OCI-LY1 (cell line): ENCODE results near the gene GRAMD1A.

ENCODE experiments used
- H2AFZ ChIP-seq: fragments of 200-600 bp; sonication (generic), shearing (Covaris generic); 2 replicates; pipeline ENCODE4 v1.6.0; 2014; ENCODE audit warnings: antibody characterized with exemption, mild to moderate bottlenecking, low read length
- H3F3A ChIP-seq: fragments of 200-600 bp; sonication (generic), shearing (Covaris generic); 2 replicates; pipeline ENCODE4 v1.6.0; 2014; ENCODE audit warnings: mild to moderate bottlenecking, antibody characterized with exemption, low read length, moderate library complexity; ENCODE audit not compliant: insufficient read depth
- H3K27ac ChIP-seq: fragments of 200-600 bp; sonication (generic); 2 replicates; pipeline ENCODE4 v1.5.1; 2014; ENCODE audit warnings: low read length, mixed run types, mild to moderate bottlenecking, low read depth; ENCODE audit not compliant: poor library complexity, severe bottlenecking
- H3K27me3 ChIP-seq: fragments of 200-600 bp; sonication (generic); 2 replicates; pipeline ENCODE4 v1.6.0; 2014; ENCODE audit warnings: antibody characterized with exemption, mild to moderate bottlenecking, low read length, moderate library complexity; ENCODE audit not compliant: insufficient read depth
- H3K36me3 ChIP-seq: fragments of 200-600 bp; sonication (generic); 2 replicates; pipeline ENCODE4 v1.6.1; 2014; ENCODE audit warnings: mild to moderate bottlenecking, antibody characterized with exemption, low read length, moderate library complexity, mixed read lengths; ENCODE audit not compliant: insufficient read depth
- H3K4me1 ChIP-seq: fragments of 200-600 bp; sonication (generic); 2 replicates; pipeline ENCODE4 v1.5.1; 2014; ENCODE audit warnings: mild to moderate bottlenecking, low read length, moderate library complexity; ENCODE audit not compliant: insufficient read depth, severe bottlenecking
- H3K4me2 ChIP-seq: fragments of 200-600 bp; sonication (generic), shearing (Covaris generic); 2 replicates; pipeline ENCODE4 v1.6.1; 2014; ENCODE audit warnings: low read length
- H3K4me3 ChIP-seq: fragments of 200-600 bp; sonication (generic); 2 replicates; pipeline ENCODE4 v1.5.1; 2014; ENCODE audit warnings: low read length, low read depth, mild to moderate bottlenecking, mixed read lengths; ENCODE audit not compliant: poor library complexity, severe bottlenecking
- H3K79me2 ChIP-seq: fragments of 200-600 bp; shearing (Covaris generic); 2 replicates; pipeline ENCODE4 v1.6.1; 2016; ENCODE audit warnings: mixed run types, low read length, mixed read lengths; ENCODE audit not compliant: insufficient read depth
- H3K9ac ChIP-seq: fragments of 200-600 bp; sonication (generic), shearing (Covaris generic); 2 replicates; pipeline ENCODE4 v1.6.1; 2014; ENCODE audit warnings: mild to moderate bottlenecking, low read length, mixed read lengths
- H3K9me2 ChIP-seq: fragments of 200-600 bp; sonication (generic), shearing (Covaris generic); 2 replicates; pipeline ENCODE4 v1.6.1; 2014; ENCODE audit warnings: low read depth, mild to moderate bottlenecking, low read length, mixed read lengths
- H3K9me3 ChIP-seq: fragments of 200-600 bp; shearing (Covaris generic); 2 replicates; pipeline ENCODE4 v1.6.1; 2014; ENCODE audit warnings: low read length, mixed read lengths
- H4K20me1 ChIP-seq: fragments of 200-600 bp; sonication (generic), shearing (Covaris generic); 2 replicates; pipeline ENCODE4 v1.6.0; 2016; ENCODE audit warnings: mild to moderate bottlenecking, low read length; ENCODE audit not compliant: insufficient read depth
- CTCF ChIP-seq: fragments of 200-600 bp; sonication (generic), shearing (Covaris generic); IDR thresholded peaks from 2 replicates; pipeline ENCODE4 v1.5.1; 2017; ENCODE audit warnings: mild to moderate bottlenecking, antibody characterized with exemption, low read length, moderate library complexity, mixed read lengths
- EZH2 ChIP-seq: fragments of 200-600 bp; sonication (generic), shearing (Covaris generic); IDR thresholded peaks from 2 replicates; pipeline ENCODE4 v1.8.0; 2017; ENCODE audit warnings: borderline replicate concordance, mixed run types, mild to moderate bottlenecking, antibody characterized with exemption, low read length, moderate library complexity, mixed read lengths

Gene GRAMD1A

GRCh38 chr19:35029737-35030256 lies 29.7 kb downstream of the GRAMD1A start:
- H3K4me3 ChIP-seq: no peak overlapping the region
- H4K20me1 ChIP-seq: no peaks in the 10 kb centered on the region
- no peak for TF ChIP-seq CTCF
- no peaks in the 10 kb centered on the region for H3K79me2 ChIP-seq
- H3K4me1 ChIP-seq: no peaks in the 10 kb centered on the region
- no peak overlapping the region for H2AFZ ChIP-seq
- H3F3A ChIP-seq: no peaks in the 10 kb centered on the region
- peaks cover 35% of the 10 kb centered on the region for H3K36me3 ChIP-seq
- H3K27me3 ChIP-seq: peaks cover 11% of the 10 kb centered on the region
- no peaks in the 10 kb centered on the region for H3K9me3 ChIP-seq
- no peak overlapping the region for H3K9ac ChIP-seq
- H3K4me2 ChIP-seq: no peak overlapping the region
- H3K27ac ChIP-seq: no peak overlapping the region
- H3K9me2 ChIP-seq: no peaks in the 10 kb centered on the region

GRCh38 chr19:35030257-35031071 lies 30.3 kb downstream of the GRAMD1A start, which contains the start of gene SCN1B:
TSS of gene SCN1B (plus strand) at chr19:35030470. CDS start at chr19:35030821, 351 bp downstream.
- Histone ChIP-seq H3K9me3 (no peaks in the 10 kb centered on the region), H3K4me2 (no peak within 1 kb of the TSS), H3K79me2 (no peaks in the 10 kb centered on the region), H3K4me3 (no peak within 1 kb of the TSS), H3F3A (no peaks in the 10 kb centered on the region), H3K9me2 (no peaks in the 10 kb centered on the region), H3K9ac (no peak within 1 kb of the TSS), H3K4me1 (no peaks in the 10 kb centered on the region), H4K20me1 (no peaks in the 10 kb centered on the region), H2AFZ (no peak within 1 kb of the TSS), H3K27me3 (peaks cover 11% of the 10 kb centered on the region), H3K36me3 (peaks cover 28% of the 10 kb centered on the region), H3K27ac (no peak within 1 kb of the TSS)
- TF ChIP-seq CTCF (no peak), EZH2 (no peak)

- Histone ChIP-seq H3K9me3 (no peaks in the 10 kb centered on the region), H3F3A (no peaks in the 10 kb centered on the region), H3K79me2 (no peaks in the 10 kb centered on the region), H3K4me1 (no peaks in the 10 kb centered on the region), H2AFZ (no peak overlapping the region), H3K9ac (no peak overlapping the region), H4K20me1 (no peaks in the 10 kb centered on the region), H3K27ac (no peak overlapping the region), H3K36me3 (peaks cover 22% of the 10 kb centered on the region), H3K4me2 (no peak overlapping the region), H3K27me3 (peaks cover 11% of the 10 kb centered on the region), H3K9me2 (no peaks in the 10 kb centered on the region), H3K4me3 (no peak overlapping the region)
- TF ChIP-seq CTCF (no peak), EZH2 (no peak)
Observed at GRCh38 chr19:35031072-35031881, 31.2 kb downstream of the GRAMD1A start.
